Mesenchymal stem cell (in vitro differentiated cells and primary cell): ENCODE measurements around the gene IL21R.

ENCODE experiments used
- DNase-seq: peaks from one replicate; pipeline ENCODE4 v3.0.0-alpha.2; 2013
- H2AFZ ChIP-seq: one replicate; pipeline ENCODE4 v1.6.1; 2013; ENCODE audit warnings: low read depth, mild to moderate bottlenecking, control low read depth, inconsistent platforms, low read length, moderate library complexity
- H2AK5ac ChIP-seq: 2 replicates; pipeline ENCODE4 v1.6.1; 2013; ENCODE audit warnings: low read length, moderate library complexity, mild to moderate bottlenecking, inconsistent platforms; ENCODE audit not compliant: severe bottlenecking
- H2BK120ac ChIP-seq: one replicate; pipeline ENCODE4 v1.6.1; 2013; ENCODE audit warnings: low read depth, mild to moderate bottlenecking, inconsistent platforms, low read length, moderate library complexity
- H2BK12ac ChIP-seq, 2 experiments: one replicate each; pipeline ENCODE4 v1.6.1; 2013; ENCODE audit warnings: inconsistent platforms in 2 of 2, low read length in 2 of 2, mild to moderate bottlenecking in 2 of 2, moderate library complexity in 2 of 2, control low read depth in 1 of 2
- H2BK15ac ChIP-seq: one replicate; pipeline ENCODE4 v1.6.1; 2013; ENCODE audit warnings: mild to moderate bottlenecking, low read depth, inconsistent platforms; ENCODE audit not compliant: poor library complexity, severe bottlenecking
- H2BK5ac ChIP-seq: 2 replicates; pipeline ENCODE4 v1.6.1; 2013; ENCODE audit warnings: low read depth, mild to moderate bottlenecking, low read length, control low read depth, inconsistent platforms; ENCODE audit not compliant: poor library complexity, severe bottlenecking
- H3K14ac ChIP-seq, 2 experiments: one replicate each; pipeline ENCODE4 v1.6.1; 2013; ENCODE audit warnings: inconsistent platforms in 2 of 2, low read length in 2 of 2, control low read depth in 1 of 2, mild to moderate bottlenecking in 1 of 2, moderate library complexity in 1 of 2
- H3K18ac ChIP-seq, 2 experiments: one replicate each; pipeline ENCODE4 v1.6.1; 2013; ENCODE audit warnings: inconsistent platforms in 2 of 2, low read length in 2 of 2, control low read depth in 1 of 2, low read depth in 1 of 2, mild to moderate bottlenecking in 1 of 2
- H3K23ac ChIP-seq, 2 experiments: one replicate each; pipeline ENCODE4 v1.6.1; 2013; ENCODE audit warnings: inconsistent platforms in 2 of 2, low read length in 2 of 2, mild to moderate bottlenecking in 2 of 2, moderate library complexity in 2 of 2, control low read depth in 1 of 2
- H3K27ac ChIP-seq: 2 replicates; pipeline ENCODE4 v1.5.1; 2013; ENCODE audit warnings: mild to moderate bottlenecking, moderate library complexity, low read length, control low read depth, inconsistent platforms; ENCODE audit not compliant: poor library complexity, severe bottlenecking
- H3K27me3 ChIP-seq, 2 experiments: 2 replicates each; pipeline versions ENCODE4 v1.6.1 to v1.7.0; 2013; ENCODE audit warnings: low read length in 2 of 2, mild to moderate bottlenecking in 2 of 2, moderate library complexity in 2 of 2, control low read depth in 1 of 2, inconsistent platforms in 1 of 2; ENCODE audit not compliant: control insufficient read depth in 1 of 2, insufficient read depth in 1 of 2
- H3K36me3 ChIP-seq, 2 experiments: 2 replicates each; pipeline versions ENCODE4 v1.6.1 to v1.7.0; 2013; ENCODE audit warnings: low read length in 2 of 2, control low read depth in 1 of 2, inconsistent platforms in 1 of 2, low read depth in 1 of 2, mild to moderate bottlenecking in 1 of 2; ENCODE audit not compliant: insufficient read depth in 2 of 2, control insufficient read depth in 1 of 2
- H3K4ac ChIP-seq, 2 experiments: one replicate each; pipeline ENCODE4 v1.6.1; 2013; ENCODE audit warnings: inconsistent platforms in 2 of 2, low read length in 2 of 2, mild to moderate bottlenecking in 2 of 2, moderate library complexity in 2 of 2, control low read depth in 1 of 2, low read depth in 1 of 2
- H3K4me1 ChIP-seq: 2 replicates; pipeline ENCODE4 v1.6.1; 2013; ENCODE audit warnings: low read depth, low read length, control low read depth; ENCODE audit not compliant: control insufficient read depth, insufficient read depth
- H3K4me2 ChIP-seq: 2 replicates; pipeline ENCODE4 v1.6.1; 2013; ENCODE audit warnings: low read length, mild to moderate bottlenecking, inconsistent platforms; ENCODE audit not compliant: poor library complexity, severe bottlenecking
- H3K4me3 ChIP-seq, 2 experiments: 2 replicates each; pipeline versions ENCODE4 v1.5.1 to v1.7.0; 2013; ENCODE audit warnings: low read length in 2 of 2, mild to moderate bottlenecking in 2 of 2, control low read depth in 1 of 2, low read depth in 1 of 2; ENCODE audit not compliant: insufficient read depth in 1 of 2
- H3K79me1 ChIP-seq: replicated peaks from 2 replicates; pipeline ENCODE4 v1.6.1; 2013; ENCODE audit warnings: mild to moderate bottlenecking, control low read depth, low read length, inconsistent platforms; ENCODE audit not compliant: poor library complexity, severe bottlenecking
- H3K9ac ChIP-seq: 2 replicates; pipeline ENCODE4 v1.7.0; 2013; ENCODE audit warnings: mild to moderate bottlenecking, low read length, moderate library complexity
- H3K9me3 ChIP-seq: 2 replicates; pipeline ENCODE4 v1.7.0; 2013; ENCODE audit warnings: mild to moderate bottlenecking, low read length; ENCODE audit not compliant: control insufficient read depth
- H4K8ac ChIP-seq: one replicate; pipeline ENCODE4 v1.6.1; 2013; ENCODE audit warnings: inconsistent platforms, mild to moderate bottlenecking, low read length, moderate library complexity
- H4K91ac ChIP-seq: one replicate; pipeline ENCODE4 v1.6.1; 2013; ENCODE audit warnings: mild to moderate bottlenecking, low read length, inconsistent platforms
- WGBS: methylation state at CpG from one replicate; pipeline ENCODE4 v1.1.7; 2013; ENCODE audit warnings: mixed read lengths; 5-methylcytosine and 5-hydroxymethylcytosine counted together

IL21R gene

DNA sequence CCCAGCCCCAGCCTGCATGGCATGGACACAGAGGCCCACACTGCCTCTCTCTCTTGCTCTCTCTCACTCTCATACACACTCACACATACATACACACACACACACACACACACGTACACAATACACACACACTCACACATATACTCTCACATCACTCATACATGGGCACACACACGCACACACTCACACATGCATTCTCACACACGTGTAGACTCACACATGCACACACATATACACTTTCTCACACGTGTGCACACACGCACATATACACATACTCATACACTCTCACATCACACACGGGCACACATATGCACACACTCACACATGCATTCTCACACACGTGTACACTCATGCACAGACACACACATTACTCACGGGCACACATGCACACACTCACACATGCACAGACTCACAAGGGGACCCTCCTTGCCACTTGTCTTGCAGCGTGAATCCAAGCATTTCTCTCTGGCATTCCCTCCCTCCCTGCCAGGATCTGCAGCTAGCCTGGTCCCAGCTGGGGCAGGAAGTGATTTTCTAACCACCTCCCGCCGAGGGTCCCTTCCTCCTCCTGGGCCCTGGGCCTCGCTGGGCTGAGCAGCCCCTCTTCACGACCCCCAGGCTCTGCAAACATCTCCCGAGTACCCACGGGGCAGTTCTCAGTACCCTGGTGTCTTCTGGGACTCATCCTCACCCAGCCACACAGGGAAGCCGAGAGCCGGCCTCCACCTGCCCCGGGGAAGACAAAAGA, 37.5 kb downstream of the IL21R start:
- H2BK5ac ChIP-seq = no peak overlapping the region

GRCh38 chr16:27441276-27441675, 39.3 kb downstream of the IL21R start:
- Histone ChIP-seq H2AFZ (no peak overlapping the region), H3K4me2 (no peak overlapping the region), H3K4me1 (peaks cover 5% of the 10 kb centered on the region), H2AK5ac (no peak overlapping the region), H3K79me1 (no peaks in the 10 kb centered on the region), H3K9me3 (peaks cover 12% of the 10 kb centered on the region), H2BK15ac (no peak overlapping the region), H3K4ac (no peak overlapping the region), H3K27me3 (no peaks in the 10 kb centered on the region), H3K36me3 (no peaks in the 10 kb centered on the region), H4K91ac (no peak overlapping the region), H3K4me3 (no peak overlapping the region), H2BK120ac (no peak overlapping the region), H3K23ac (no peak overlapping the region), H3K18ac (no peak overlapping the region), H3K14ac (no peak overlapping the region), H4K8ac (no peak overlapping the region), H3K27ac (no peak overlapping the region), H2BK5ac (no peak overlapping the region), H3K9ac (no peak overlapping the region), H2BK12ac (no peak overlapping the region)
- WGBS = 73% methylated on average over 5 of the region's 5 CpGs
- no peak for DNase-seq

More for the DNA sequence above, 37.5 kb downstream of the IL21R start:
- no peak overlapping the region for H3K9ac ChIP-seq
- no peaks in the 10 kb centered on the region for H3K36me3 ChIP-seq
- H3K4me3 ChIP-seq = no peak overlapping the region
- peaks cover 5% of the 10 kb centered on the region for H3K4me1 ChIP-seq
- no peak overlapping the region for H2BK15ac ChIP-seq
- DNase-seq = no peak
- H4K8ac ChIP-seq = no peak overlapping the region
- no peak overlapping the region for H3K4me2 ChIP-seq
- no peak overlapping the region for H4K91ac ChIP-seq
- WGBS = 75% methylated on average over 18 of the region's 18 CpGs
- no peak overlapping the region for H2BK12ac ChIP-seq
- H2AFZ ChIP-seq = no peak overlapping the region
- peak overlapping the region in 1 of 2 experiments; percentile 62 for H3K14ac ChIP-seq
- peaks cover 4% of the 10 kb centered on the region for H3K9me3 ChIP-seq
- no peak overlapping the region for H3K23ac ChIP-seq
- no peak overlapping the region for H3K18ac ChIP-seq
- H3K79me1 ChIP-seq = no peaks in the 10 kb centered on the region
- no peak overlapping the region for H2BK120ac ChIP-seq
- H3K27ac ChIP-seq = no peak overlapping the region
- H2AK5ac ChIP-seq = no peak overlapping the region
- H3K4ac ChIP-seq = no peak overlapping the region
- H3K27me3 ChIP-seq = no peaks in the 10 kb centered on the region

GRCh38 chr16:27441998-27442397, 40.0 kb downstream of the IL21R start:
- no peak overlapping the region for H2BK12ac ChIP-seq
- H4K91ac ChIP-seq = no peak overlapping the region
- no peak overlapping the region for H3K27ac ChIP-seq
- peaks cover 12% of the 10 kb centered on the region for H3K9me3 ChIP-seq
- H3K4ac ChIP-seq = no peak overlapping the region
- H2BK5ac ChIP-seq = no peak overlapping the region
- no peak overlapping the region for H3K23ac ChIP-seq
- no peak overlapping the region for H3K18ac ChIP-seq
- DNase-seq = no peak
- peak overlapping the region in 1 of 2 experiments; percentile 41 for H3K14ac ChIP-seq
- no peak overlapping the region for H2BK120ac ChIP-seq
- no peaks in the 10 kb centered on the region for H3K79me1 ChIP-seq
- H3K27me3 ChIP-seq = no peaks in the 10 kb centered on the region
- H4K8ac ChIP-seq = no peak overlapping the region
- no peaks in the 10 kb centered on the region for H3K36me3 ChIP-seq
- no peak overlapping the region for H2BK15ac ChIP-seq
- H3K9ac ChIP-seq = no peak overlapping the region
- WGBS = 88% methylated on average over 6 of the region's 8 CpGs
- H2AK5ac ChIP-seq = no peak overlapping the region
- no peak overlapping the region for H2AFZ ChIP-seq
- H3K4me3 ChIP-seq = peak overlapping the region in 1 of 2 experiments; percentile 5
- H3K4me2 ChIP-seq = no peak overlapping the region
- H3K4me1 ChIP-seq = peaks cover 5% of the 10 kb centered on the region

- Histone ChIP-seq H4K91ac (no peak overlapping the region), H2AFZ (no peak overlapping the region), H3K79me1 (no peaks in the 10 kb centered on the region), H3K18ac (no peak overlapping the region), H3K23ac (no peak overlapping the region), H3K4me1 (peaks cover 8% of the 10 kb centered on the region), H3K4me3 (no peak overlapping the region), H2BK120ac (no peak overlapping the region), H3K14ac (no peak overlapping the region), H3K9ac (no peak overlapping the region), H3K27me3 (peaks cover 0 to 7% of the 10 kb centered on the region in 2 experiments), H3K36me3 (no peaks in the 10 kb centered on the region), H2BK5ac (no peak overlapping the region), H2BK15ac (no peak overlapping the region), H3K4ac (no peak overlapping the region), H3K9me3 (peaks cover 12% of the 10 kb centered on the region), H3K4me2 (no peak overlapping the region), H3K27ac (no peak overlapping the region), H4K8ac (no peak overlapping the region), H2BK12ac (no peak overlapping the region), H2AK5ac (no peak overlapping the region)
- WGBS = 75% methylated on average over 2 of the region's 2 CpGs
- DNase-seq = peak; percentile 13
These were observed 42.0 kb downstream of the IL21R start for GRCh38 chr16:27444015-27444414.
